ENCODE data around the gene NUDT9. TPM values are rescaled to one million over a fixed set of nuclear protein-coding genes. Genes with fewer than 3 reads are reported as not detected.
"Not testable (repeated sequence)": the region's sequence is repeated elsewhere in the genome, so short reads cannot be mapped to it uniquely, and the experiment has no call there.

The NUDT9 gene
- polyA plus RNA-seq, 4 donors: 69.7 to 79.8 (median 72.0) TPM

- not testable (repeated sequence) for DNase-seq (ENCODE audit: low read depth in 4 of 4, low spot score in 3 of 4)
These were observed 15.5 kb upstream of the NUDT9 start for GRCh38 chr4:87406902-87407301.

- no peak for DNase-seq (ENCODE audit: low read depth in 4 of 4, low spot score in 3 of 4)
These were observed 12.9 kb upstream of the NUDT9 start for GRCh38 chr4:87409420-87409939.

GRCh38 chr4:87410157-87410556 lies 12.2 kb upstream of the NUDT9 start:
- DNase-seq (ENCODE audit: low read depth in 4 of 4, low spot score in 3 of 4): no peak

- DNase-seq (ENCODE audit: low read depth in 4 of 4, low spot score in 3 of 4): no peak
These were observed 11.7 kb upstream of the NUDT9 start for GRCh38 chr4:87410679-87411078.

- no peak for DNase-seq (ENCODE audit: low read depth in 4 of 4, low spot score in 3 of 4)
These were observed 7.6 kb upstream of the NUDT9 start for GRCh38 chr4:87414816-87415215.

GRCh38 chr4:87416965-87417364 lies 5.4 kb upstream of the NUDT9 start:
- no peak for DNase-seq (ENCODE audit: low read depth in 4 of 4, low spot score in 3 of 4)

GRCh38 chr4:87418410-87418809 lies 4.0 kb upstream of the NUDT9 start:
- DNase-seq (ENCODE audit: low read depth in 4 of 4, low spot score in 3 of 4): not testable (repeated sequence)

GRCh38 chr4:87419578-87420249 lies 2.7 kb upstream of the NUDT9 start:
- DNase-seq (ENCODE audit: low read depth in 4 of 4, low spot score in 3 of 4): peak in 1 of 4 donors; percentile 18

- peak in 1 of 4 donors; percentile 24 for DNase-seq (ENCODE audit: low read depth in 4 of 4, low spot score in 3 of 4)
These were observed 2.0 kb upstream of the NUDT9 start for GRCh38 chr4:87420276-87420830.

- DNase-seq (ENCODE audit: low read depth in 4 of 4, low spot score in 3 of 4): peak in 1 of 4 donors; percentile 18
These were observed 1.1 kb downstream of the NUDT9 start for GRCh38 chr4:87423317-87424098.

GRCh38 chr4:87424099-87424543 lies 1.7 kb downstream of the NUDT9 start:
- DNase-seq (ENCODE audit: low read depth in 4 of 4, low spot score in 3 of 4): peak in 1 of 4 donors; percentile 31

GRCh38 chr4:87425711-87426110 lies 3.3 kb downstream of the NUDT9 start:
- DNase-seq (ENCODE audit: low read depth in 4 of 4, low spot score in 3 of 4): no peak

- no peak for DNase-seq (ENCODE audit: low read depth in 4 of 4, low spot score in 3 of 4)
These were observed 4.6 kb downstream of the NUDT9 start for GRCh38 chr4:87426865-87427517.

GRCh38 chr4:87427518-87427868 lies 5.1 kb downstream of the NUDT9 start:
- DNase-seq (ENCODE audit: low read depth in 4 of 4, low spot score in 3 of 4): no peak

- no peak for DNase-seq (ENCODE audit: low read depth in 4 of 4, low spot score in 3 of 4)
These were observed 6.6 kb downstream of the NUDT9 start for GRCh38 chr4:87428979-87429378.

- no peak for DNase-seq (ENCODE audit: low read depth in 4 of 4, low spot score in 3 of 4)
These were observed 7.7 kb downstream of the NUDT9 start for GRCh38 chr4:87430038-87430437.

GRCh38 chr4:87433342-87433741 lies 11.0 kb downstream of the NUDT9 start:
- no peak for DNase-seq (ENCODE audit: low read depth in 4 of 4, low spot score in 3 of 4)

- DNase-seq (ENCODE audit: low read depth in 4 of 4, low spot score in 3 of 4): no peak
These were observed 20.5 kb downstream of the NUDT9 start for GRCh38 chr4:87442889-87443288.

- DNase-seq (ENCODE audit: low read depth in 4 of 4, low spot score in 3 of 4): no peak
These were observed 22.4 kb downstream of the NUDT9 start for GRCh38 chr4:87444741-87445140.

- DNase-seq (ENCODE audit: low read depth in 4 of 4, low spot score in 3 of 4): no peak
These were observed 23.6 kb downstream of the NUDT9 start for GRCh38 chr4:87445964-87446363.

GRCh38 chr4:87446375-87446774 lies 24.0 kb downstream of the NUDT9 start:
- not testable (repeated sequence) for DNase-seq (ENCODE audit: low read depth in 4 of 4, low spot score in 3 of 4)
